ENCODE data around the gene C19orf12. TPM values are rescaled to one million over a fixed set of nuclear protein-coding genes. Genes with fewer than 3 reads are reported as not detected.

Gene C19orf12
- total and polyA plus RNA-seq, 2 experiments from 2014 or later, result 11.4 to 17.2 TPM

- H3K27me3 ChIP-seq (ENCODE audit: insufficient read depth), result no peaks in the 10 kb centered on the region
- DNase-seq (ENCODE audit: low spot score), result no peak
- no peak overlapping the region for H3K4me3 ChIP-seq
- ATAC-seq, result no peak
- H3K27ac Mint-ChIP-seq, result no peak overlapping the region
- no peaks in the 10 kb centered on the region for H4K20me1 ChIP-seq (replicated peaks; ENCODE audit: insufficient read depth)
- no peak overlapping the region for H3K4me2 ChIP-seq
- no peaks in the 10 kb centered on the region for H3K9me3 Mint-ChIP-seq
- no peaks in the 10 kb centered on the region for H3F3A ChIP-seq (replicated peaks; ENCODE audit: low read depth)
- H3K36me3 Mint-ChIP-seq (ENCODE audit: low read depth), result no peaks in the 10 kb centered on the region
- H3K36me3 ChIP-seq (ENCODE audit: insufficient read depth), result no peaks in the 10 kb centered on the region
- H3K79me2 ChIP-seq (replicated peaks; ENCODE audit: insufficient read depth), result no peaks in the 10 kb centered on the region
- H3K9me2 ChIP-seq (ENCODE audit: insufficient read depth), result no peaks in the 10 kb centered on the region
- no peak for TF ChIP-seq STAT1 (IDR thresholded peaks at IDR 0.05; ENCODE audit: unreplicated experiment)
- peaks cover 3% of the 10 kb centered on the region for H3K27me3 Mint-ChIP-seq (ENCODE audit: insufficient read depth, low read depth, poor library complexity)
- H3K4me3 Mint-ChIP-seq, result no peak overlapping the region
- no peak overlapping the region for H3K27ac ChIP-seq (ENCODE audit: low read depth)
- no peaks in the 10 kb centered on the region for H3K4me1 Mint-ChIP-seq
- H2AFZ ChIP-seq, result no peak overlapping the region
- H3K4me1 ChIP-seq (ENCODE audit: insufficient read depth), result no peaks in the 10 kb centered on the region
Observed at GRCh38 chr19:29735829-29736228, 20.8 kb upstream of the C19orf12 start.

- no peaks in the 10 kb centered on the region for H3K9me2 ChIP-seq (ENCODE audit: insufficient read depth)
- H3K4me1 ChIP-seq (ENCODE audit: insufficient read depth), result no peaks in the 10 kb centered on the region
- no peaks in the 10 kb centered on the region for H3K27me3 ChIP-seq (ENCODE audit: insufficient read depth)
- TF ChIP-seq REST (IDR thresholded peaks at IDR 0.05; ENCODE audit: unreplicated experiment), result no peak
- DNase-seq (ENCODE audit: low spot score) (no peak), ATAC-seq (no peak)
- no peaks in the 10 kb centered on the region for H3K4me1 Mint-ChIP-seq
- H3K79me2 ChIP-seq (replicated peaks; ENCODE audit: insufficient read depth), result no peaks in the 10 kb centered on the region
- no peak overlapping the region for H3K27ac ChIP-seq (ENCODE audit: low read depth)
- no peak overlapping the region for H3K4me3 ChIP-seq
- no peaks in the 10 kb centered on the region for H3F3A ChIP-seq (replicated peaks; ENCODE audit: low read depth)
- no peak overlapping the region for H3K27ac Mint-ChIP-seq
- no peak overlapping the region for H2AFZ ChIP-seq
- H3K4me2 ChIP-seq, result no peak overlapping the region
- no peaks in the 10 kb centered on the region for H3K36me3 ChIP-seq (ENCODE audit: insufficient read depth)
- no peaks in the 10 kb centered on the region for H3K36me3 Mint-ChIP-seq (ENCODE audit: low read depth)
- H3K27me3 Mint-ChIP-seq (ENCODE audit: insufficient read depth, low read depth, poor library complexity), result peaks cover 7% of the 10 kb centered on the region
- H3K9me3 Mint-ChIP-seq, result no peaks in the 10 kb centered on the region
- H4K20me1 ChIP-seq (replicated peaks; ENCODE audit: insufficient read depth), result no peaks in the 10 kb centered on the region
- no peak overlapping the region for H3K4me3 Mint-ChIP-seq
Observed at GRCh38 chr19:29731331-29731850, 16.3 kb upstream of the C19orf12 start.

GRCh38 chr19:29727906-29728305, 12.8 kb upstream of the C19orf12 start:
- ATAC-seq, result no peak
- H3K4me2 ChIP-seq, result no peak overlapping the region
- H3K4me3 ChIP-seq, result no peak overlapping the region
- H3K36me3 ChIP-seq (ENCODE audit: insufficient read depth), result no peaks in the 10 kb centered on the region
- H3K27ac ChIP-seq (ENCODE audit: low read depth), result no peak overlapping the region
- no peaks in the 10 kb centered on the region for H3K79me2 ChIP-seq (replicated peaks; ENCODE audit: insufficient read depth)
- H3K27ac Mint-ChIP-seq, result no peak overlapping the region
- H3K27me3 ChIP-seq (ENCODE audit: insufficient read depth), result no peaks in the 10 kb centered on the region; the same call in none of the 2 replicates
- no peaks in the 10 kb centered on the region for H4K20me1 ChIP-seq (replicated peaks; ENCODE audit: insufficient read depth)
- H3K36me3 Mint-ChIP-seq (ENCODE audit: low read depth), result no peaks in the 10 kb centered on the region
- H3K4me3 Mint-ChIP-seq, result no peak overlapping the region
- no peak for DNase-seq (ENCODE audit: low spot score)
- peaks cover 10% of the 10 kb centered on the region for H3K27me3 Mint-ChIP-seq (ENCODE audit: insufficient read depth, low read depth, poor library complexity)
- no peaks in the 10 kb centered on the region for H3K9me2 ChIP-seq (ENCODE audit: insufficient read depth)
- H2AFZ ChIP-seq, result no peak overlapping the region
- H3F3A ChIP-seq (replicated peaks; ENCODE audit: low read depth), result peaks cover 8% of the 10 kb centered on the region; the same call in 1 of the 2 replicates
- no peaks in the 10 kb centered on the region for H3K9me3 Mint-ChIP-seq
- H3K4me1 Mint-ChIP-seq, result peaks cover 12% of the 10 kb centered on the region; the same call in 2 of the 3 replicates
- peaks cover 14% of the 10 kb centered on the region; the same call in 1 of the 2 replicates for H3K4me1 ChIP-seq (ENCODE audit: insufficient read depth)
- TF ChIP-seq POLR2AphosphoS5 (IDR thresholded peaks at IDR 0.05; ENCODE audit: low read depth) (no peak), STAT1 (IDR thresholded peaks at IDR 0.05; ENCODE audit: unreplicated experiment) (no peak), NANOG (IDR thresholded peaks at IDR 0.05; ENCODE audit: borderline replicate concordance) (no peak), ZNF331 (CRISPR knock-in tag; IDR thresholded peaks at IDR 0.05; ENCODE audit: low read depth) (no peak), CREB1 (CRISPR knock-in tag; IDR thresholded peaks at IDR 0.05; ENCODE audit: low read depth) (no peak), EZH2phosphoT487 (IDR thresholded peaks at IDR 0.05; ENCODE audit: unreplicated experiment) (no peak), ETS1 (IDR thresholded peaks at IDR 0.05) (no peak)
